ENCODE results near the gene NECAB3. TPM values are rescaled to one million over a fixed set of nuclear protein-coding genes. Genes with fewer than 3 reads are reported as not detected.

The NECAB3 gene
- total RNA-seq, 6 experiments from 2014 or later: 13.2 to 21.9 (median 19.2) TPM

GRCh38 chr20:33656783-33657703 is 17.2 kb downstream of the NECAB3 start:
- Histone ChIP-seq H3K27ac (no peak overlapping the region), H3K4me3 (no peak overlapping the region), H3K27me3 (no peaks in the 10 kb centered on the region), H3K9me3 (no peaks in the 10 kb centered on the region), H3K4me1 (peaks cover 0 to 5% (median 0%) of the 10 kb centered on the region in 4 donors), H3K36me3 (peaks cover 0 to 7% (median 0%) of the 10 kb centered on the region in 4 donors)
- DNase-seq (no peak), ATAC-seq (no peak)
- 93% methylated on average over 3 of the region's 17 CpGs for WGBS (ENCODE audit: insufficient coverage, low coverage, low lambda C conversion rate, missing lambda C conversion rate)
- intact Hi-C loops (cut with DNase I): loop anchor here (5.0 to 10.0 kb wide), 2 partner anchors 192 to 195 kb away; no protein-coding TSS in a partner anchor
- TF ChIP-seq, protein P1, sequence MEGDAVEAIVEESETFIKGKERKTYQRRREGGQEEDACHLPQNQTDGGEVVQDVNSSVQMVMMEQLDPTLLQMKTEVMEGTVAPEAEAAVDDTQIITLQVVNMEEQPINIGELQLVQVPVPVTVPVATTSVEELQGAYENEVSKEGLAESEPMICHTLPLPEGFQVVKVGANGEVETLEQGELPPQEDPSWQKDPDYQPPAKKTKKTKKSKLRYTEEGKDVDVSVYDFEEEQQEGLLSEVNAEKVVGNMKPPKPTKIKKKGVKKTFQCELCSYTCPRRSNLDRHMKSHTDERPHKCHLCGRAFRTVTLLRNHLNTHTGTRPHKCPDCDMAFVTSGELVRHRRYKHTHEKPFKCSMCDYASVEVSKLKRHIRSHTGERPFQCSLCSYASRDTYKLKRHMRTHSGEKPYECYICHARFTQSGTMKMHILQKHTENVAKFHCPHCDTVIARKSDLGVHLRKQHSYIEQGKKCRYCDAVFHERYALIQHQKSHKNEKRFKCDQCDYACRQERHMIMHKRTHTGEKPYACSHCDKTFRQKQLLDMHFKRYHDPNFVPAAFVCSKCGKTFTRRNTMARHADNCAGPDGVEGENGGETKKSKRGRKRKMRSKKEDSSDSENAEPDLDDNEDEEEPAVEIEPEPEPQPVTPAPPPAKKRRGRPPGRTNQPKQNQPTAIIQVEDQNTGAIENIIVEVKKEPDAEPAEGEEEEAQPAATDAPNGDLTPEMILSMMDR (IDR thresholded peaks at IDR 0.05): no peak
- TF ChIP-seq POLR2A (IDR thresholded peaks at IDR 0.05): no peak

- ATAC-seq: no peak
Measured at GRCh38 chr20:33656010-33656782, 18.0 kb downstream of the NECAB3 start.

DNA sequence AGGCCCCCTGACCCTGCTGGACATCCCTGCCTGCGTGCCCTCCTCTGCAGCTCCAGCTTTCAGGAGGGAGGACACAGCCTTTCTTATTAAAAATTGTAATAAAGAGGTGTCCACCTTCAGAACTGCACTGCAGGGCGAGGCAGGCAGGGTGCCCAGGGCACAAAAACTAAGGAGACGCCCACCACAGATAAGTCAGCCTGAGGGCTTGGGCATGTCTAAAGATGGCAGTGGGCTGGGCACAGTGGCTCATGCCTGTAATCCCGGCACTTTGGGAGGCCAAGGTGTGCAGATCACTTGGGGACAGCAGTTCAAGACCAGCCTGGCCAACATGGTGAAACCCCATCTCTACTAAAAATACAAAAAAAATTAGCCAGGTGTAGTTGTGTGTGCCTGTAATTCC is 19.1 kb downstream of the NECAB3 start:
- intact Hi-C loops (cut with DNase I): loop anchor here (5.0 to 10.0 kb wide), 2 partner anchors 190 to 193 kb away; no protein-coding TSS in a partner anchor
- TF ChIP-seq, protein P1 (IDR thresholded peaks at IDR 0.05): no peak
- TF ChIP-seq POLR2A (IDR thresholded peaks at IDR 0.05): no peak
- no peak overlapping the region for H3K4me3 ChIP-seq
- H3K4me1 ChIP-seq: peaks cover 0 to 5% (median 0%) of the 10 kb centered on the region in 4 donors
- H3K9me3 ChIP-seq: no peaks in the 10 kb centered on the region
- H3K36me3 ChIP-seq: peaks cover 0 to 7% (median 0%) of the 10 kb centered on the region in 4 donors
- no peak for ATAC-seq
- DNase-seq: no peak
- WGBS (ENCODE audit: insufficient coverage, low coverage, low lambda C conversion rate, missing lambda C conversion rate): 34% methylated on average over 2 of the region's 4 CpGs
- H3K27ac ChIP-seq: no peak overlapping the region
- no peaks in the 10 kb centered on the region for H3K27me3 ChIP-seq

More at GRCh38 chr20:33656010-33656782, 18.0 kb downstream of the NECAB3 start:
- H3K27me3 ChIP-seq: no peaks in the 10 kb centered on the region
- no peaks in the 10 kb centered on the region for H3K9me3 ChIP-seq
- no peak overlapping the region for H3K4me3 ChIP-seq
- peaks cover 0 to 7% (median 0%) of the 10 kb centered on the region in 4 donors for H3K36me3 ChIP-seq
- H3K4me1 ChIP-seq: peaks cover 0 to 5% (median 0%) of the 10 kb centered on the region in 4 donors
- H3K27ac ChIP-seq: no peak overlapping the region
- TF ChIP-seq, protein P1 (IDR thresholded peaks at IDR 0.05): no peak
- no peak for TF ChIP-seq POLR2A (IDR thresholded peaks at IDR 0.05)
- no peak for DNase-seq
- 100% methylated on average over 1 of the region's 10 CpGs for WGBS (ENCODE audit: insufficient coverage, low coverage, low lambda C conversion rate, missing lambda C conversion rate)
- intact Hi-C loops (cut with DNase I): loop anchor here (5.0 to 10.0 kb wide), 2 partner anchors 191 to 194 kb away; no protein-coding TSS in a partner anchor

GRCh38 chr20:33654680-33655161 is 19.5 kb downstream of the NECAB3 start:
- intact Hi-C loops (cut with DNase I): loop anchor here (5.0 to 10.0 kb wide), 2 partner anchors 190 to 192 kb away; no protein-coding TSS in a partner anchor

More at GRCh38 chr20:33654680-33655161, 19.5 kb downstream of the NECAB3 start:
- H3K9me3 ChIP-seq: no peaks in the 10 kb centered on the region
- no peaks in the 10 kb centered on the region for H3K27me3 ChIP-seq
- peaks cover 0 to 7% (median 0%) of the 10 kb centered on the region in 4 donors for H3K36me3 ChIP-seq
- H3K4me1 ChIP-seq: peaks cover 0 to 5% (median 0%) of the 10 kb centered on the region in 4 donors
- TF ChIP-seq, protein P1 (IDR thresholded peaks at IDR 0.05): no peak
- TF ChIP-seq POLR2A (IDR thresholded peaks at IDR 0.05): no peak
- 68% methylated on average over 7 of the region's 14 CpGs for WGBS (ENCODE audit: insufficient coverage, low coverage, low lambda C conversion rate, missing lambda C conversion rate)
- DNase-seq (no peak), ATAC-seq (no peak)
- no peak overlapping the region for H3K27ac ChIP-seq
- no peak overlapping the region for H3K4me3 ChIP-seq

Measured in right lobe of liver (tissue), 6 donors.